ENCODE data around the gene SRRM5. TPM values are rescaled to one million over a fixed set of nuclear protein-coding genes. Genes with fewer than 3 reads are reported as not detected.

The SRRM5 gene
- total and polyA plus RNA-seq, 2 of the 4 experiments (the other 2 are of a cell fraction): 0.10 TPM; not detected in 1

GRCh38 chr19:43636121-43636683 lies 24.3 kb downstream of the SRRM5 start:
- Histone ChIP-seq H3K56ac (ENCODE audit: extremely low read depth, insufficient read depth, low read length) (no peak overlapping the region), H2AK5ac (ENCODE audit: low read depth, low read length) (no peak overlapping the region), H4K8ac (ENCODE audit: low read depth in 2 of 2, low read length in 2 of 2) (no peak overlapping the region), H2BK20ac (ENCODE audit: low read depth, low read length) (no peak overlapping the region), H2AFZ (replicated peaks; ENCODE audit: low read length, poor library complexity) (no peak overlapping the region), H2BK120ac (ENCODE audit: low read depth, low read length) (no peak overlapping the region), H2BK5ac (ENCODE audit: low read depth, low read length, poor library complexity, severe bottlenecking) (no peak overlapping the region), H3K4ac (ENCODE audit: low read depth, low read length) (no peak overlapping the region), H4K91ac (ENCODE audit: insufficient read depth, low read depth, low read length) (no peak overlapping the region), H2BK15ac (ENCODE audit: low read depth, low read length) (no peak overlapping the region), H3K27ac (ENCODE audit: insufficient read depth, low read length) (no peak overlapping the region), H3K36me3 (ENCODE audit: control insufficient read depth, insufficient read depth, low read length) (no peaks in the 10 kb centered on the region), H3K9ac (ENCODE audit: low read depth, low read length) (no peak overlapping the region), H3K14ac (replicated peaks; ENCODE audit: low read depth, low read length) (no peak overlapping the region), H3K9me1 (ENCODE audit: insufficient read depth, low read length) (no peaks in the 10 kb centered on the region), H3K79me1 (ENCODE audit: low read depth in 1 of 2, low read length in 2 of 2) (no peaks in the 10 kb centered on the region), H3K9me3 (ENCODE audit: control insufficient read depth, insufficient read depth, low read length) (no peaks in the 10 kb centered on the region), H3K27me3 (ENCODE audit: control insufficient read depth, insufficient read depth, low read length) (peaks cover 38% of the 10 kb centered on the region), H2AK9ac (replicated peaks; ENCODE audit: low read depth, low read length, poor library complexity) (no peak overlapping the region), H3K23ac (ENCODE audit: low read depth, low read length) (no peak overlapping the region), H4K5ac (ENCODE audit: low read depth, low read length) (no peak overlapping the region), H3K18ac (ENCODE audit: low read depth, low read length) (no peak overlapping the region), H3K4me3 (ENCODE audit: insufficient read depth, low read depth, low read length) (no peak overlapping the region), H3K4me1 (ENCODE audit: control insufficient read depth, insufficient read depth, low read length) (peaks cover 9% of the 10 kb centered on the region), H4K20me1 (ENCODE audit: insufficient read depth, low read length) (no peaks in the 10 kb centered on the region), H3K4me2 (ENCODE audit: low read depth, low read length) (no peak overlapping the region)
- intact Hi-C loops (cut with micrococcal nuclease) (no loop called here), in situ Hi-C loops (cut with MboI; ENCODE audit: low sequenced_read_pairs) (no loop called here), dilution Hi-C loops (cut with HindIII; ENCODE audit: low sequenced_read_pairs, unreplicated experiment) (no loop called here)
- ChIA-PET POLR2A (ENCODE audit: unreplicated experiment) (no interaction called here), CTCF (no interaction called here)
- TF ChIP-seq RFX5 (IDR thresholded peaks at IDR 0.05; ENCODE audit: low read depth, low read length) (no peak), CTCF (conservative IDR thresholded peaks at IDR 0.05; ENCODE audit: low read depth, low read length) (no peak), MAZ (IDR thresholded peaks at IDR 0.05; ENCODE audit: borderline replicate concordance, low read depth, low read length) (0 out of 2 replicates have a peak, but pooled peaks have one; percentile 47)
- no TSS peak for BruUV-seq (replicated peaks)
- no peak for DNase-seq
- ATAC-seq (ENCODE audit: low read depth): no peak
- WGBS, 2 experiments (ENCODE audit: extremely low coverage in 2 of 2, insufficient read length in 1 of 2): 69% methylated on average over 2 of the region's 14 CpGs; no CpG with 5 or more reads in 1 of the 2 experiments
